Measurements from ENCODE around the gene SCN4A. TPM values are rescaled to one million over a fixed set of nuclear protein-coding genes. Genes with fewer than 3 reads are reported as not detected.

Gene SCN4A
- total and polyA plus RNA-seq, 2 of the 13 experiments (the other 11 are each of a cell fraction or from before 2014, with no cell fraction given) = 0.02 to 0.03 TPM

DNA sequence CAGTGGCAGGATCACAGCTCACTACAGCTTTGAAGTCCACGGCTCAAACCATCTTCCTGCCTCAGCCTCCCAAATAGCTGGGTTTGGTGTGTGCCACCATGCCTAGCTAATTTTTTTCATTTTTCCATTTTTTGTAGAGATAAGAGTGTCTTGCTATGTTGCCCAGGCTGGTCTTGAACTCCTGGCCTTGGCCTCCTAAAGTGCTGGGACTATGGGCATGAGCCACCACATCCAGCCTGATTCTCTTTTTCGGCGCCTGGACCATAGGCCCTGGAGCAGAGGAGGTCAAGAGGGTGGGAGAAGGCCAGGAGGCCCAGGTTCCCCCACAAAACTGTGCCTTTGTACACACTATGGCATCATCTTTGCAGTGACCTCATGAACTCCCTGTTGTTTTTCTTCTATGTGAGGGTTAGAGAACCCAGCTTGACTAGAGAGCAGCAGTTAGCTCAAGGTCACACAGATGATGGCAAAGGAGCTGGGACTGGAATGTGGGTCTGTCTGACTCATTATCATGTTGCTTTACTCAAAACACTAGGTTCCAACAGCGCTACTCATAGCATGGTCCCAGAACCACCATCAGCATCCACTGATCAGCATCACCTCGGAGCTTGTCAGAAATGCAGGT lies 16.3 kb downstream of the SCN4A start (continued):
- TF ChIP-seq, protein P1, sequence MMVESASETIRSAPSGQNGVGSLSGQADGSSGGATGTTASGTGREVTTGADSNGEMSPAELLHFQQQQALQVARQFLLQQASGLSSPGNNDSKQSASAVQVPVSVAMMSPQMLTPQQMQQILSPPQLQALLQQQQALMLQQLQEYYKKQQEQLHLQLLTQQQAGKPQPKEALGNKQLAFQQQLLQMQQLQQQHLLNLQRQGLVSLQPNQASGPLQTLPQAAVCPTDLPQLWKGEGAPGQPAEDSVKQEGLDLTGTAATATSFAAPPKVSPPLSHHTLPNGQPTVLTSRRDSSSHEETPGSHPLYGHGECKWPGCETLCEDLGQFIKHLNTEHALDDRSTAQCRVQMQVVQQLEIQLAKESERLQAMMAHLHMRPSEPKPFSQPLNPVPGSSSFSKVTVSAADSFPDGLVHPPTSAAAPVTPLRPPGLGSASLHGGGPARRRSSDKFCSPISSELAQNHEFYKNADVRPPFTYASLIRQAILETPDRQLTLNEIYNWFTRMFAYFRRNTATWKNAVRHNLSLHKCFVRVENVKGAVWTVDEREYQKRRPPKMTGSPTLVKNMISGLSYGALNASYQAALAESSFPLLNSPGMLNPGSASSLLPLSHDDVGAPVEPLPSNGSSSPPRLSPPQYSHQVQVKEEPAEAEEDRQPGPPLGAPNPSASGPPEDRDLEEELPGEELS (CRISPR knock-in tag; IDR thresholded peaks at IDR 0.05) = no peak
- TF ChIP-seq ZSCAN31 (CRISPR knock-in tag; IDR thresholded peaks at IDR 0.05; ENCODE audit: low read depth) (no peak), ZNF816 (CRISPR knock-in tag; IDR thresholded peaks at IDR 0.05; ENCODE audit: borderline replicate concordance) (no peak), ZNF564 (CRISPR knock-in tag; IDR thresholded peaks at IDR 0.05) (no peak), ZNF496 (CRISPR knock-in tag; IDR thresholded peaks at IDR 0.05; ENCODE audit: insufficient replicate concordance) (no peak), ZNF224 (CRISPR knock-in tag; IDR thresholded peaks at IDR 0.05) (no peak), MYNN (CRISPR knock-in tag; IDR thresholded peaks at IDR 0.05; ENCODE audit: low read depth) (no peak), FOXP1 (IDR thresholded peaks at IDR 0.05) (no peak), FOXP1 (CRISPR knock-in tag; IDR thresholded peaks at IDR 0.05) (peak; percentile 70), ZNF354B (CRISPR knock-in tag; IDR thresholded peaks at IDR 0.05) (no peak), NR3C1 (CRISPR knock-in tag; IDR thresholded peaks at IDR 0.05) (no peak)
- TF ChIP-seq, protein P2, sequence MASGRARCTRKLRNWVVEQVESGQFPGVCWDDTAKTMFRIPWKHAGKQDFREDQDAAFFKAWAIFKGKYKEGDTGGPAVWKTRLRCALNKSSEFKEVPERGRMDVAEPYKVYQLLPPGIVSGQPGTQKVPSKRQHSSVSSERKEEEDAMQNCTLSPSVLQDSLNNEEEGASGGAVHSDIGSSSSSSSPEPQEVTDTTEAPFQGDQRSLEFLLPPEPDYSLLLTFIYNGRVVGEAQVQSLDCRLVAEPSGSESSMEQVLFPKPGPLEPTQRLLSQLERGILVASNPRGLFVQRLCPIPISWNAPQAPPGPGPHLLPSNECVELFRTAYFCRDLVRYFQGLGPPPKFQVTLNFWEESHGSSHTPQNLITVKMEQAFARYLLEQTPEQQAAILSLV (CRISPR knock-in tag; IDR thresholded peaks at IDR 0.05; ENCODE audit: borderline replicate concordance) = no peak
- TF ChIP-seq, protein P3, sequence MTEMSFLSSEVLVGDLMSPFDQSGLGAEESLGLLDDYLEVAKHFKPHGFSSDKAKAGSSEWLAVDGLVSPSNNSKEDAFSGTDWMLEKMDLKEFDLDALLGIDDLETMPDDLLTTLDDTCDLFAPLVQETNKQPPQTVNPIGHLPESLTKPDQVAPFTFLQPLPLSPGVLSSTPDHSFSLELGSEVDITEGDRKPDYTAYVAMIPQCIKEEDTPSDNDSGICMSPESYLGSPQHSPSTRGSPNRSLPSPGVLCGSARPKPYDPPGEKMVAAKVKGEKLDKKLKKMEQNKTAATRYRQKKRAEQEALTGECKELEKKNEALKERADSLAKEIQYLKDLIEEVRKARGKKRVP (CRISPR knock-in tag; IDR thresholded peaks at IDR 0.05) = peak in 1 of 2 experiments; percentile 84; a peak in 2 of 4 replicates
- TF ChIP-seq, protein P4, sequence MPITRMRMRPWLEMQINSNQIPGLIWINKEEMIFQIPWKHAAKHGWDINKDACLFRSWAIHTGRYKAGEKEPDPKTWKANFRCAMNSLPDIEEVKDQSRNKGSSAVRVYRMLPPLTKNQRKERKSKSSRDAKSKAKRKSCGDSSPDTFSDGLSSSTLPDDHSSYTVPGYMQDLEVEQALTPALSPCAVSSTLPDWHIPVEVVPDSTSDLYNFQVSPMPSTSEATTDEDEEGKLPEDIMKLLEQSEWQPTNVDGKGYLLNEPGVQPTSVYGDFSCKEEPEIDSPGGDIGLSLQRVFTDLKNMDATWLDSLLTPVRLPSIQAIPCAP (CRISPR knock-in tag; IDR thresholded peaks at IDR 0.05; ENCODE audit: low read depth) = no peak
- TF ChIP-seq, protein P5, sequence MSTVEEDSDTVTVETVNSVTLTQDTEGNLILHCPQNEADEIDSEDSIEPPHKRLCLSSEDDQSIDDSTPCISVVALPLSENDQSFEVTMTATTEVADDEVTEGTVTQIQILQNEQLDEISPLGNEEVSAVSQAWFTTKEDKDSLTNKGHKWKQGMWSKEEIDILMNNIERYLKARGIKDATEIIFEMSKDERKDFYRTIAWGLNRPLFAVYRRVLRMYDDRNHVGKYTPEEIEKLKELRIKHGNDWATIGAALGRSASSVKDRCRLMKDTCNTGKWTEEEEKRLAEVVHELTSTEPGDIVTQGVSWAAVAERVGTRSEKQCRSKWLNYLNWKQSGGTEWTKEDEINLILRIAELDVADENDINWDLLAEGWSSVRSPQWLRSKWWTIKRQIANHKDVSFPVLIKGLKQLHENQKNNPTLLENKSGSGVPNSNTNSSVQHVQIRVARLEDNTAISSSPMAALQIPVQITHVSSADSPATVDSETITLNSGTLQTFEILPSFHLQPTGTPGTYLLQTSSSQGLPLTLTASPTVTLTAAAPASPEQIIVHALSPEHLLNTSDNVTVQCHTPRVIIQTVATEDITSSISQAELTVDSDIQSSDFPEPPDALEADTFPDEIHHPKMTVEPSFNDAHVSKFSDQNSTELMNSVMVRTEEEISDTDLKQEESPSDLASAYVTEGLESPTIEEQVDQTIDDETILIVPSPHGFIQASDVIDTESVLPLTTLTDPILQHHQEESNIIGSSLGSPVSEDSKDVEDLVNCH (CRISPR knock-in tag; IDR thresholded peaks at IDR 0.05) = no peak
- TF ChIP-seq, protein P6, sequence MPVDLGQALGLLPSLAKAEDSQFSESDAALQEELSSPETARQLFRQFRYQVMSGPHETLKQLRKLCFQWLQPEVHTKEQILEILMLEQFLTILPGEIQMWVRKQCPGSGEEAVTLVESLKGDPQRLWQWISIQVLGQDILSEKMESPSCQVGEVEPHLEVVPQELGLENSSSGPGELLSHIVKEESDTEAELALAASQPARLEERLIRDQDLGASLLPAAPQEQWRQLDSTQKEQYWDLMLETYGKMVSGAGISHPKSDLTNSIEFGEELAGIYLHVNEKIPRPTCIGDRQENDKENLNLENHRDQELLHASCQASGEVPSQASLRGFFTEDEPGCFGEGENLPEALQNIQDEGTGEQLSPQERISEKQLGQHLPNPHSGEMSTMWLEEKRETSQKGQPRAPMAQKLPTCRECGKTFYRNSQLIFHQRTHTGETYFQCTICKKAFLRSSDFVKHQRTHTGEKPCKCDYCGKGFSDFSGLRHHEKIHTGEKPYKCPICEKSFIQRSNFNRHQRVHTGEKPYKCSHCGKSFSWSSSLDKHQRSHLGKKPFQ (CRISPR knock-in tag; IDR thresholded peaks at IDR 0.05; ENCODE audit: insufficient replicate concordance) = no peak
- TF ChIP-seq, protein P7, sequence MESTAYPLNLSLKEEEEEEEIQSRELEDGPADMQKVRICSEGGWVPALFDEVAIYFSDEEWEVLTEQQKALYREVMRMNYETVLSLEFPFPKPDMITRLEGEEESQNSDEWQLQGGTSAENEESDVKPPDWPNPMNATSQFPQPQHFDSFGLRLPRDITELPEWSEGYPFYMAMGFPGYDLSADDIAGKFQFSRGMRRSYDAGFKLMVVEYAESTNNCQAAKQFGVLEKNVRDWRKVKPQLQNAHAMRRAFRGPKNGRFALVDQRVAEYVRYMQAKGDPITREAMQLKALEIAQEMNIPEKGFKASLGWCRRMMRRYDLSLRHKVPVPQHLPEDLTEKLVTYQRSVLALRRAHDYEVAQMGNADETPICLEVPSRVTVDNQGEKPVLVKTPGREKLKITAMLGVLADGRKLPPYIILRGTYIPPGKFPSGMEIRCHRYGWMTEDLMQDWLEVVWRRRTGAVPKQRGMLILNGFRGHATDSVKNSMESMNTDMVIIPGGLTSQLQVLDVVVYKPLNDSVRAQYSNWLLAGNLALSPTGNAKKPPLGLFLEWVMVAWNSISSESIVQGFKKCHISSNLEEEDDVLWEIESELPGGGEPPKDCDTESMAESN (CRISPR knock-in tag; conservative IDR thresholded peaks at IDR 0.05) = no peak

Data from HepG2 (cell line).